GM18909 (cell line): ENCODE results near the gene SLC26A2.

Experiments used
- ATAC-seq: cut with Tn5 transposase; IDR thresholded peaks from one replicate; pipeline ENCODE4 v1.9.1; 2021; ENCODE audit warnings: mild to moderate bottlenecking; ENCODE audit not compliant: unreplicated experiment, poor library complexity

SLC26A2 gene

DNA sequence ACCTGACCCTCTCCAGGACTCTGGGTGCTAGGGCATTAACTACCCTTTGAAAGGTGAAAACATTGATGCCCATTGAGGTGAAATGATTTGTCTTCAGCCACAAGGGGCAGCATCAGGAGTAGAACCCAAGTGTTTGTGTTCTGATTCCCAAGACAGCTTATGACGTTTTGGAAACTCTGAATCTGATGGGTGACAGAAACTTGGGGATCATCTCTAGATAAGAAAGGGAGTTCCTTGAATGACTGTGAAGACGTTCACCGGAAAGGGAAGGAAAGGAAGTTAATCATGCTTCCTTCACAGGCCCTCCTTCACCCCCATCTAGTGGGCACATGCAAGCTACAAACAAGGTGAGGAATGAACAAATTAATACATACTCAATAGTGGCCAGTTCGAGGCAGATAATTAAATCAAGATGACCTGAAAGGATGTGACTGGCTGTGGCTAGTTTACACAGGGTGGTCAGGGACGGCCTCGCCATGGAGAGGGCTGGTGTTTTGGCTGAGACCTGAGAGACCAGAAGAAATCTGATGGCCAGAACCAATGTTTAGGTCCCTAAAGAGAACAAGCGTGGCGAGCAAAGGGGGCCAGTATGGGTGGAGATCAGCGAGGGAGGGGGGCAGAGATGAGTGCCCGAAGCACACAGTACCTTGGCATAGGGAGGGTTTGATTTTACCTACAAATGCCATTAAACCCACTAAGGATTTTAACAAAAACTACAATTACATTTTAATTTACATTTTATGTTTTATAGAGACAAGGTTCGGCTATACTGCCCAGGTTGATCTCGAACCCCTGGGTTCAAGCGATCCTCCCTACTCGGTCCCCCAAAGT lies 937 bp upstream of the SLC26A2 start:
- peak; percentile 20 for ATAC-seq

DNA sequence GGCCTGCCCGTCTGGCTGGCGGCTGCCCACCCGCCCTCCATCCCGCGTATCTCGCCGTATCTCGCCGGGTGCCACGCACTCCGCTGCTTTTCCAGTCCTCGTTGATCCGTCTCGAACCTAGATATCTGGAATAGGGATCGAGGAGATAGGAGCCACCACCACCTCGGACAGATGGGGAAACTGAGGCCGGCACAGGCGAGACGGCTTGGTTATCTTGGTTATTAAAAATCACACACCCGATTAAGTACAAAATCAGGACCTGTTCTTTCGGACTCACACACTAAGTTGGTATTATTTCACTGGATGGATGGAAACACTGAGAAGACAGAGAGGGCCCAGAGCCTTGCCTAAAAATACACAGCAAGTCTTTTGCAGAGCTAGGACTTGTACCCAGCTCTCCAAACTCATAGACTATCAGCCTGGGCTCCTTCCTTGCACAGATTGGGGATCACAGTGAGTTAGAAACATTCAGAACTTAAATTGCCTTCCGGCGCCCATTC lies 678 bp downstream of the SLC26A2 start:
- no peak for ATAC-seq

DNA sequence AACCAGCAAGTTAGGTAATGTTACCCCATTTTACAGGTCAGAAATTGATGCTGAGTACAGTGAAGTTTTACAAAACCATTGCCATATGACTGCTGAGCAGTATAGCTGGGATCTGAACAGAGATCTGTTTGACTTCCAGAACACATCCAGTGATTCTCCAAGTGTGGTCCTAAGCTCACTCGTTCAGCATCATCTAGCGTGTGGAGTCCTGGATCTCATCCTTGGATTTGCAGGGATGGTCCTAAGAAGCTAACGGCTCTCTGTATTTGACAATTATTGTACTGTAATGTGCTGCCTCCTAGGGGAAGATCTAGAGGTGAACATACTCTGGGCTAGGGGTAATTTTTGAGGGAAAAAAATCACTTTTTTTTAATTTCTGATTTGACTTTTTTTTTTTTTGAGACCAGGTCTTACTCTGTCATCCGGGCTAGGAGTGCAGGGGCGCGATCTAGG lies 1.4 kb downstream of the SLC26A2 start:
- no peak for ATAC-seq

DNA sequence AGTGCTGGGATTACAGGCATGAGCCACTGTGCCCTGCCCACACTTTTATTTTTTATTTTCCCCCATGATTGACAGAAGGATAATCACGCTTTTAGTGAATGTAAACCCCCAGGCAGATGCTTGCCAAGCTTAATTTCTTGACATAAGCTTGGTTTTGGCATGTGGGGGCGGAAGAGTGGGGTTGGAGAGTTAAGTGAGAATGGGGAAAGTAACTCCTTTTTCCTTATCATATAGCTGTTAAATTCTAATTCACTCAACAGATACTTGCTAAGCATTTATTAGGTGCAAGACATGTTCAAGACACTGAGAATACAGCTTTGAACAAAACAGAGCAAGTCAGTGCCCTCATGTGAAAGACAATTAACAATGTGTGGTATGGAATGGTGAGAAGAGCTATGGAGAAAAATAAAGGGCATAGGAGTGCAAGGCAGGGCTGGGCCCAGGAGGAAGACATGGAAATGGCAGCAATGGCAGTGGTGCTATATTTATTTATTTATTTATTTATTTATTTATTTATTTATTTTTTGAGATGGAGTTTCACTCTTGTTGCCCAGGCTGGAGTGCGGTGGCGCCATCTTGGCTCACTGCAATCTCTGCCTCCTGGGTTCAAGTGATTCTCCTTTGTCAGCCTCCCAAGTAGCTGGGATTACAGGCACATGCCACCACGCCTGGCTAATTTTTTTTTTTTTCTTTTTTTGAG lies 2.2 kb downstream of the SLC26A2 start:
- ATAC-seq: no peak

DNA sequence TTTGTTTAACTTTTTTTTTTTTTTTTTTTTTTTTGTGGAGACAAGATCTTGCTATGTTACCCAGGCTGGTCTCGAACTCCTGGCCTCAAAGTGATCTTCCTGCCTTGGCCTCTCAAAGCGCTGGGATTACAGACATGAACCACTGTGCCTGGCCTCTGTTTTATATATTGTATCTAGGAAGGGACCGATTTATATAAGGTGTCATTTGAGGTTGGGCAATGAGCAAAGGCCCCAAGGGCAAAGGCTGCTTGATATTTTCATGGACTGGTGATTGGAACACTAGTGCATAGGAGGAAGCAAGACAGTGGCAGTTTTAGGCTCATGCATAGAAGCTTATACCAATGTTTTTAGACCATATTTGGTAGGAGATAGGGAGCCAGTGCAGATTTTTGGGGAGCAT lies 3.2 kb downstream of the SLC26A2 start:
- no peak for ATAC-seq

DNA sequence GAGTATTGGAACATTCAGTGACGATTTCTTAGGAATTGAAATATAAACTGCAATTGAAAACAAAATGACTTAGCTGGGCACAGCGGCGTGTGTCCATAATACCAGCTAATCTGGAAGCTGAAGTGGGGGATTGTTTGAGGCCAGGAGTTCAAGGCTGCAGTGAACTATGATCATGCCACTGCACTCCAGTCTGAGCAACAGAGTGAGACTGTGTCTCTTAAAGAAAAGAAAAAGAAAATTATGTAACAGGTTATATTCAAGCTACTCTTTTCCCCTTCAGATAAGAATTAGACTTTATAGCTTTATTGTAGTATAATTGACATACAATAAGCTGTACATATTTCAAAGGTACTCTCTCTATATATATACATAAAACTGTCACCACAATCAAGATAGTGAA lies 6.4 kb downstream of the SLC26A2 start:
- no peak for ATAC-seq

DNA sequence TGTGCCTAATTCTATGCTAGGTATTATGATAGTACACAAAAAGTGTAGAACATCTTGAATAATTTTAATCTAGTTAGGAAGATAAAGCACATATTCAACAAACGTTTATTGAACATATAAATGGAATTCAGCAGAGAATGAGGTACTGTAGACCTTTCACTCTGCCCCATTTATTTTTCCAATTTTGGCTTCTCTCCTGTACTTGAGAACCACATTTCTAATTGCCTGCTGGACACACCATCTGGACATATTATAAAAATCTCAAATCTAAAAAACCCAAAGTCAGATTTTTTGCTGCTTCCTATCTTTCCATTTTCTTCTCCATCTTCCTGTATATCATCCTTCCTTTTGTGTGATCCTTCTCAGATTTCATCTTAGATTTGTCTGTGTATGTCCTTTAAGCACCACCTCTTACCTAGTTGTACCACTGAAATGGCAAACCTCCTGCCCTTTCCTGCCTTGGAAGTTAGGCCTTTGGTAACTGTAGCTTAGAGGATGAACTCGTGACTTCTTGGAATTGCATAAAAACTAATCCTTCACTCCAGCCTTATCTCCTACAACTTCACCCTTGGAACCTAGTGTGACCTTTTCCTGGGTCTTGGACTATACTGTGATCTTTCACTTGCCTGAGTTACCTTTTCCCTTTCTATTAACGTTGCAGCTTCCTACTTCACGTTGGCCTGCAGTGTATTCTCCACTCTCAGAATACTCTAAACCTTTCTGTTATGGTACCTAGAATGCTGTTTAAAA lies 8.8 kb downstream of the SLC26A2 start:
- no peak for ATAC-seq

DNA sequence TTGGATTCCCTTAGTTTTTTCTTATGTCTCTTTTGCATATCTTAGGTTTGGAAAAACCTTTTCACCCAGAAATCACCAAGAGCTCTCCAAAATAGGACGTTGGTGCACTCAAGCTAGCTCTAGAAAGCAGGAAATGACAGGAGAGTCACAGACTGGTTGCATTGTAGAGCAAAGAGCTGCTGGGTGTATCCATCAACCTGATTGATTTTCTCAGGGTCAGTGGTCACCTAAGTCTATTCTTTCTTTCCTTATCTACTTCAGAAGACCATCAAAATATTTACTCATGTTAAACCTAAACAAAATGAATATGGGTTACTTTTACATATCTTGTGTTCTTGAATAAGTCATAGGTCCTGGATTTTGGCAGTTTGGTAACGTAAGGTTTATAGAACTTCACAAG lies 14.9 kb downstream of the SLC26A2 start:
- no peak for ATAC-seq

DNA sequence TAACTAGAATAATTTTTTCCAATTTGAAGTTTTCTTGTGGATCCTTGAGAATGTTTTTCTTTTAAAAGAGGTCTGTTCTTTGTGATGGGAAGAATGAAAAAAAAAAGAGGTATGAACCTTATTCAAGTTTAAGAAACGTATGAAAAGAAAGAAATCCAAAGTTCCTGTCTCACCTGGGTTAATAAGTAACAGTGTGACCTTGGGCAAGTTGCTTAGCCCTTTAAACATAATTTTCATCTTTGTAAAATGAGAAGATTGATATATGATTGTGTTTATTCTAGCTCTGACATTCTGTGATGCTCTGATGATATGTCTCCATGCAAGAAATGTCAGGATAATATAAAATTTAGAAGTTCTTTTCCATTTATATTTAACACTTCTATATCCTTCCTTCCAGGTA lies 19.3 kb downstream of the SLC26A2 start:
- no peak for ATAC-seq

DNA sequence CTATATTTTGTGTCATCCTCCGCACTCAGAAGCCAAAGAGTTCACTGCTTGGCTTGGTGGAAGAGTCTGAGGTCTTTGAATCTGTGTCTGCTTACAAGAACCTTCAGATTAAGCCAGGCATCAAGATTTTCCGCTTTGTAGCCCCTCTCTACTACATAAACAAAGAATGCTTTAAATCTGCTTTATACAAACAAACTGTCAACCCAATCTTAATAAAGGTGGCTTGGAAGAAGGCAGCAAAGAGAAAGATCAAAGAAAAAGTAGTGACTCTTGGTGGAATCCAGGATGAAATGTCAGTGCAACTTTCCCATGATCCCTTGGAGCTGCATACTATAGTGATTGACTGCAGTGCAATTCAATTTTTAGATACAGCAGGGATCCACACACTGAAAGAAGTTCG lies 20.6 kb downstream of the SLC26A2 start:
- no peak for ATAC-seq

DNA sequence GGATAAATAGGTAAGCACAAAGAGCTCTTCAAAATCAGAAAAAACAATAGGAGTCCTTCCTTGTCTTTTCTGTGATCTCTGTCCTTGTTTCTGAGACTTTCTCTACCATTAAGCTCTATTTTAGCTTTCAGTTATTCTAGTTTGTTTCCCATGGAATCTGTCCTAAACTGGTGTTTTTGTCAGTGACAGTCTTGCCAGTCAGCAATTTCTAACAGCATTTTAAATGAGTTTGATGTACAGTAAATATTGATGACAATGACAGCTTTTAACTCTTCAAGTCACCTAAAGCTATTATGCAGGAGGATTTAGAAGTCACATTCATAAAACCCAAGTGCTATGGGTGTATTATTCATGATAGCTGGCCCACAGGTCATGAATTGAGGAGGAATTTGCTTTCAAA lies 21.9 kb downstream of the SLC26A2 start:
- ATAC-seq: no peak

DNA sequence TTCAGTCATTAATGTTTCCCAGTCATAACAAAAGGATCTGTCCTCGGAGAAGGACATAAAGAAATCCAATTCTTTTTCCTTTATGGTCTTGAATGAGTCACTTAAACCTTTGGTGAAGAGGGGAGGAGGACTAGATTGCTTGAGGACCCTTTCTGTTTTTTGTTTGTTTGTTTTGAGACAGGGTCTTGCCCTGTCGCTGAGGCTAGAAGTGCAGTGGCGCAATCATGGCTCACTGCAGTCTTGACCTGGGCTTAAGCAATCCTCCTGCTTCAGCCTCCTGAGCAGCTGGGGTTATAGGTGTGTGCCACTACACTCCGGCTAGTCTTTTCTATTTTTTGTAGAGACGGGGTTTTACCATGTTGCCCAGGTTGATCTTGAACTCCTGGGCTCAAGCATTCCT lies 27.6 kb downstream of the SLC26A2 start:
- no peak for ATAC-seq

DNA sequence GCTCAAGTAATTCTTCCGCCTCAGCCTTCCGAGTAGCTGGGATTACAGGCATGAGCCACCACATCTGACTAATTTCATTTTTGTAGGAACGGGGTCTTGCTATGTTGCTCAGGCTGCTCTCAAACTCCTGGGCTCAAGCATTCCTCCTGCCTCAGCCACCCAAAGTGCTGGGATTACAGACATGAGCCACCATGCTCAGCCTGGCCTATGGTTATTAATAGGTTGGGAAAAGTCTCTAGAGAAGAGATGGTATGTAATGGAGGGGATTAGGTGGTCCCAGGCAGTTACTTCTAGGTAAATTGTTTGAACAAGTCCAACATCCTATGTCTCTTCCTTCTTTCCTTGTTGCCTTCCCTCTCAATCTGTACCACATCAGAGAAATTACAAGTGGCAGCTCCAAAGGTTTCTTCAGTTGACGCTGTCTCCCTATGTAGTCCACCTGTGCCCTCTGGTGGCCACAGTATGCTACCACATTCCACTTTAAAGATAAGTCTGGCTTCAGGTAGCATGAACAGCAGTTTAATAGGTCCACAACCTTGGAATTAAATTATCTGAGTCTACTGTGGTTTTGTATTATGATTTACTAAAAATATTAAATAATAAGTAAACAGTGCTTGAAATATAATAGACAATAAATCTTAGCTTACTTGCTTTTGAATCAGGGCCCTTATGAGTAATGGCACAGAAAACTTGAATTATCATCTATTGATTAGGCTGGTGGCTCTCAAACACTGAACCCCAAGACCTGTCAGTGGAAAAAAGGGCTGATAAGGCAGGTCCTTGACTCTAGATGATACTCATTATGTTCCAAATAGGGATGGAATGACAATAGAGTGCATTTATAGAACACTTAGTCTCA lies 30.2 kb downstream of the SLC26A2 start:
- ATAC-seq: peak; percentile 84

DNA sequence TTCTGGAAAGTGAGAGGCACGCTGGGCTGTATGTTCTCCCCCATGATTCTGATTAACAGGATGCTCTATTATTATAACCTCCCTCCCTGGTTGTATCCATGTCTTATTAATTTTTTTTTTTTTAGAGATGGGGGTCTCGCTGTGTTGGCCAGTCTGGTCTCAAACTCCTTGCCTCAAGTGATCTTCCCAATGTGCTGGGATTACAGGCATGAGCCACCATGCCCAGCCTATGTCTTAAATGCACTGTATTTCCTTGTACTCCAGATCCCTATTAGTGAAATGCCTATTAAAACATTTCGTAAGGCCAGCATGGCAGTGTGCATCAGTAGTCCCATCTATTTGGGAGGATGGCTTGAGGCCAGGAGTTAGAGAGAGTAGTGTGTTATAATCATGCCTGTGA lies 32.9 kb downstream of the SLC26A2 start:
- ATAC-seq: no peak

DNA sequence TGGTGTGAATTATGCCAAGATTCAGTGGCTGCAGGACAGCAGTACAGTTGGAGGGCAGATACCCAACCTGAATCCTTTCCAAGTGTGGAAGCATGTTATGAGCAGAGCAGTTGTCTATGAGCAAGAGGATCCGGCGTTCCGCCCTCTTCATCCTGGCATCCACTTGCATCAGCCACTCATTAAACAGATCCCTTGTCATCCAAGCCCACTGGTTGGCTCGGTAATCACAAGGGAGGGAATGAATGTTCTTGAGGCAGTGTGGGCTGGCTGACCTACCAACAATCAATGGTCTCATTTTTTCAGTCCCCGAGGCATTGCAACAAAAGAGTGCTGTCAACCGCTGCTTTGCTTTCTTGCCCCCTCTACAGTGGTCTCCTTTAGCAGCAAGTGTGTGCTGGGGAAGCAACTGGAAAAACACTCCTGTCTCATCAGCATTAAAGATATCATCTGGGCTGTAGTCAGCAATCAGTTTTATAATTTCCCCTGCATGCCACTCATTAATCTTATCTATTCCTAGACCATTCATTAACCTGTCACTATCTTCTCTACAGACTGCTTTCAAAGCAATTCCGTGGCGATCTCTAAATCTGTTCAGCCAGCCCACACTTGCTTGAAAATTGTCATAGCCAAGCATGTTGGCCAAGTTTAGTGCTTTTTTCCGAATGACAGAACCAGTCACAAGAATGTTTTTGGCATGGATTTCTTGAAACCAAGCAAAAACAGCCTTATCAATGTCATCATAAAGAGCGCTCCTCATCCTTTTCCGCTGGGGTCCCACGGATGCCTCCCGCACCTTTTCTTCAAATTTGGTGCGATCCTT lies 35.0 kb downstream of the SLC26A2 start:
- ATAC-seq: no peak

DNA sequence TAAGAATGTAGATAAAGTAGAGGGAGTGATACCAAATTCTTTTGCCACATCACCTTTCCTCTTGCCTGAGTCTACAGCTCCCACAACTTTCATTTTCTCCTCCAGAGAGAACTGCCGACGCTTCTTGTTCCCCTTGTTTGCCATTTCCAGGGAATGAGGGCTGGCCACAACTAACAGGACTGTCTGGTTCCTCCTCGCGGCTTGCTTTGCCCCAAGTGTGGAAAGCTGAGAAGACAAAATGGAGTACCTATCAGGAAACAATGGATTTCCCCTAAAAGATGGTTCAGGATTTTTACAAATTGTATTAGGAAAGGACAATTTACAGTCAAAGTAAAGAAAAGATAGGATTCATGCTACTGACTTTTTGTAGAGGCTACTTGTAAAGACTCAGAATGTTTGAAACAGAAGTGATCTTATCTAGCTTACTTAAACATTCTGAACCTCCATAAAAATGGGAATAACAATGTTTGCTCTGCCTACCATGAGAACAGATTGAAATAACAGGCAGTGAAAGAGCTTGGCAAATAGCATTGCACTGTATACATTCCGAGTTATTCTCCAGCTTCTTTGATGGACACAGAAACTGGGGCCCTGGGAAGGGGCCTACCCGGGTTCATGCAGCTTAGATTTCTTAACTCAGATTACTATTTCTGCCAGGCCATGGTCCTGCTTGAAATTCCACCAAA lies 35.8 kb downstream of the SLC26A2 start:
- no peak for ATAC-seq

DNA sequence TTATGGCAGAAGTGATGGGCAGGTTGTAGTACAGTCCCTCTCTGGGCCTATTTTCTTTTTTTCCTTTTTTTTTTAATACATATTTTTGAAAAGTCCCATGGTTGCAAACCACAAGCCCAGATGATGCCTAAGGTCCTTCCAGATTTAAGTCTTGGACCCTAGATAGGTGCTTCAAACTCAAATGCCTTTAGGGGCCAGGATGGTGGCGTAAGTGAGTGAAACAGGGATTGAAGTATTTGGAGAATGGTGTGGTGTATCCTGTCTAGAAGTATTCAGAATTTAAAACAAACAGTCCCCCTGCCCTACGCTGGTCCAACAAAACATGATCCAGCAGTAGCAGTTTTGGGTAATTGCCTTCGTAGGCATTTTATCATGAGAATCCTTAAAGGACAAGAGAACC lies 37.7 kb downstream of the SLC26A2 start:
- no peak for ATAC-seq

DNA sequence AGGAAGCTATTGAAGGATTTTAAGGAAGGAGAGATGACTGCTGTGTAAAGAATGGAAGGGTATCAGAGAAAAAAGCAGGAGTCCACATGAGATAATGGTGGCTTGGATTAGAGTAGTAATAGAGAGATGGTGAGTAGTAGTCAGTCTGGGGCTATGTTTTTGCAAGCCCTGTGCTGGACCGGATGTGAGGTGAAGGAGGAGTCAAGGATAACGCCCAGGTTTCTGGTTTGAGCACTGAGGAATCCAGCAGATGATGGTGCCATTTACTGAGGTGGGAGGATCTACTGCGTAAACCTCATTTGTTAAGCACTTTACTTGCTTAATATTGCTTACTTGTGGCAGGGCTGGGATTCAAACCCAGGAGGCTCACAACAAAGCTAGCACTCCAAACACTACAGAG lies 38.8 kb downstream of the SLC26A2 start:
- ATAC-seq: no peak

DNA sequence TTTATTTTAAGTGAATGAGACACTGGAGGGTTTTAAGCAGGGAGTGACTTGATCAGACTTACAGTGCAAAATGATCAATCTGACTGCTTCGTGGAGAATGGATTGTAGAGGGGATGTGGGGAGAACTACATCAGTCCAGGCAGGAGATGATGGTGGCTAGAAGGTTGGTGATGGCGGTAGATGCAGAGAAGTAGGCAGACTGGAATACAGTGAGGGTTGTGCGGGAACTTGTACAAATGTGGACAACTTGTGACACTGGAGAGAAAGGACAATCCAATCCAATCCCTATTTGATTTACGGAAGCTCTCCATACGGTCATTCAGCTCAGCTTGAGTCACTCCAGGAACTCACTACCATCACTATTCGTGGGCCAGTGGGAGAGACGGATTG lies 39.3 kb downstream of the SLC26A2 start:
- ATAC-seq: no peak
